ENCODE results near the gene ZNF846.
"Not testable (repeated sequence)": the region's sequence is repeated elsewhere in the genome, so short reads cannot be mapped to it uniquely, and the experiment has no call there.

The ZNF846 gene

GRCh38 chr19:9768175-9769112, at the start of gene ZNF846:
ZNF846 (minus strand) TSS chr19:9768738; CDS start chr19:9764950, 3,788 bp downstream.
- DNase-seq: peak; percentile 90

DNA sequence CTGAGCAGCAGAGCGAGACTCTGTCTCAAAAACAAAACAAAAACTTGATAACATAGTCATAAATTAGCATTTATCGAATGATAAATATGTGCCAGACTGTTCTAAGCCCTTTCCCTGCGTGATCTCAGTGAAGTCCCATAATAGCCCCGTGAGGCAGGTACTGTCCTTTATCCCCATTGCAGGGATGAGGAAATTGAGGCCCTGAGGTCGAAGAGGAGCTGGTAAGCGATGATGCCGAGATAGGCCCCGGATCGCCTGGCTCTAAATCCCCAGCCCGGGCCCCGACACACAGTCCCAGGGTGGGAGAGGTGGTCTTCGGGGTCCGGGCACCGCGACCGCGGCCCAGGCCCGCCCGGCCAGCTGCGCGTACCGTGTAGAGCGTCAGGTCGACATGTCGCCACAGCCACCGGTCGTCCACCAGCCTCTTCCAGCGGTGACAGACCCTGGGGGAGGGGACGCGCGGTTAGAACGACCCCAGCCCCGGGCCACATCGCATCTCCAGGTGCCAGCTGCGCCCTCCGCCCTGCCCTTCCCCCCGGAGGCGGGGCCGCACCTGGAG, 49.7 kb upstream of the ZNF846 start:
- DNase-seq: no peak

DNA sequence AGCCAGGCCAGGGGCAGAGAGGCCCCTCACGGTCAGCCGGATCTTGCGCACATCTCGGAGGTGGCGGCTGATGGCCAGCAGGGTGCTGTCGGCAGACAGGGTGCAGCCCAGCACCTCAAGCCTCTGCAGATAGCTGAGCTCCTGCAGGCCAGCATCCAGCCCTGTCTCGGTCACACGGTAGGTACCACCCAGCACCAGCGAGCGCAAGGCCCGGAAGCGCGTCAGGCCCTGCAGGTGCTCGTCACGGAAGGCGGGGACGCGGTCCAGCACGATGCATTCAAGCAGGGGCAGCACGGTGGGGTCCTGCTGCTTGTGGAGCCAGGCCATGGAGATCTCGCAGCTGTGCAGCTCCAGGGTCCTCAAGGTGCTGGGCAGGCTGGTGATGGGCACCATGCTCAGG, 42.6 kb upstream of the ZNF846 start:
- DNase-seq: no peak

DNA sequence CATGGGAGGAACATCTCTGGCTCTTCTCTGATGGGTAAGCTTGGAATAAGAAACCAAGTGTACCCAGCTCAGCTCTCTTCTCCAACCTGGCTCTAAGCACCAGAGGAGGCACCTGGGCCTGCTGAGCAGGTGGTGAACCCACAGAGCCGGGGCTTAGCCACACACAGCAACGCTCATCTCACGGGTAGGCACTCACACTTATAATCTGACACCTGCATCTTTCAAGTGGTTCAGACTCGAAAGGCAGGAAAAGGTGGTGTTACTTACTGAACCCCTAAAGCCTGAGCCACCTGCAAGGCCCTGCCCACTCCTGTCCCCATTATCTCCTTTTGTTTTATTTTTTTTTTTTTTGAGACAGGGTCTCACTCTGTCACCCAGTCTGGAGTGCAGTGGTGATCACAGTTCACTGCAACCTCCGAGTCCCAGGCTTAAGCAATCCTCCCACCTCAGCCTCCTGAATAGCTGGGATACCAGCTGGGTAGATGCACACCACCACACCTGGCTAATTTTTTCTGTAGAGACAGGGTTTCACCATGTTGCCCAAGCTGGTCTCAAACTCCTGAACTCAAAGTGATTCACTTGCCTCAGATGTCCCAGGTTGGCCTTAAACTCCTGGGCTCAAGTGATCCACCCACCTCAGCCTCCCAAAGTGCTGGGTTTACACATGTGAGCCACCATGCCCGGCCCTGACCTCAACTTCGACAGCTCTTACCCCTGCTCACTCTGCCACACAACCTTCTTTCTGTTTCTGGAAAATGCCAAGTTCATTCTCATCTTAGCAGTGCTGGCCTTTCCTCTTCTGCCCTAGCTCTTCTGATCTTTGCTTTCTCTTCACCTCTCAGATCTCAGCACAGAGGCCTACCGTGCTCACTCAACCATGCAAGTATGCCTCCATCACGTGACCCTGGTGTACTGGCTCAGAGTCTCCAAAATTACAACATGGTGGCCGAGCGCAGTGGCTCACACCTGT, 40.6 kb upstream of the ZNF846 start:
- no peak for DNase-seq

DNA sequence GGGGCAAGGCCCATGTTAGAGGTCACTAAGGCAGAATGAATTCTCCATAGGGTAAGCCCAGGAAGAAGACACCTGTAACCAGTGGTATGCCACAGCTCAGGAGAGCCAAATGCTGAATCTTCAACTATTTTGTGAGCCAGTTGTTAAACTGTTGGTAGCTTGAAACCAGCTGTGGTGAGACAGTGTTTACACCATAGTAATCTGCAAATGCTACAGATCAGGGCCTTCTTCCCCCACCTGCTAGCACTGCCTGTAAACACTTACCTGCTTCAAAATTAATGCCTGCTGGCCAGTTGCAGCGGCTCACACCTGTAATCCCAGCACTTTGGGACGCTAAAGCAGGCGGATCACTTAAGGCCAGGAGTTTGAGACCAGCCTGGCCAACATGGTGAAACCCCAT, 38.3 kb upstream of the ZNF846 start:
- DNase-seq: no peak

DNA sequence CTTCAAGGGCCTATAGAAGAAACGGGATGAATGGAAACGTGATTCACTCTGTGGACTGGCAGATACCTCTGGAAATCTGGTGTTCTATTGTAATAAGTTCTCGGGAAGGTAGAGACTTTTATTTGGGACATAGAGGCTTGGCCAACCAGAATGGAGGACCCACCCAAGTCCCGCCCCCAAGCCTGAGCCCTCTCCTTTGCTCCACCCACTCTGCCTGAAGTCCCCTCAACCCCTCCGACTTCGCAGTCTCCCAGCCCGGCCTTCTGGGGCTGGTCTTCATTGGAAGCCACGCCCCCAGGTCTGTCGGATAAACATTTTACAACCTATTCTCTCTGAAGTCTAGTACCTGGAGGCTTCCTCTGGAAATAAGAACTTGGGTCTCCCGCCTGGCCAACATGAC, 33.4 kb upstream of the ZNF846 start:
- DNase-seq: no peak

GRCh38 chr19:9799162-9799561, 30.6 kb upstream of the ZNF846 start:
- DNase-seq: no peak

DNA sequence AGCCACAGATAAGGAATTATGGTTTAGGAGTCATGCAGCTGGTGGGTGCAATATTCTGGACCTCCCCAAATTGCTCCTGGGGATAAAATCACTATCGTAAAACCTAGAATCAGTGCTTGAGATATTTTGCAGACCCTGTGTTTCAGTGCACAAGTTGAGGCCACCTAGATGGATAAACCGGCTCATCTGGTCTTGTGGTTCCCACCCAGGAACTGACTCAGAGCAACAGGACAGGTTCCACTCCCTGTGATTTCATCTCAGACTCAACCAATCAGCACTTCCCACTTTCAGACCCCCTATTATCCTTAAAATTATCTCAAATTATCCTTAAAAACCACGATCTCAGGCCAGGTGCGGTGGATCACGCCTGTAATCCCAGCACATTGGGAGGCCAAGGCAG, 29.3 kb upstream of the ZNF846 start:
- DNase-seq: no peak

GRCh38 chr19:9796113-9796773, 27.7 kb upstream of the ZNF846 start:
- peak; percentile 72 for DNase-seq

DNA sequence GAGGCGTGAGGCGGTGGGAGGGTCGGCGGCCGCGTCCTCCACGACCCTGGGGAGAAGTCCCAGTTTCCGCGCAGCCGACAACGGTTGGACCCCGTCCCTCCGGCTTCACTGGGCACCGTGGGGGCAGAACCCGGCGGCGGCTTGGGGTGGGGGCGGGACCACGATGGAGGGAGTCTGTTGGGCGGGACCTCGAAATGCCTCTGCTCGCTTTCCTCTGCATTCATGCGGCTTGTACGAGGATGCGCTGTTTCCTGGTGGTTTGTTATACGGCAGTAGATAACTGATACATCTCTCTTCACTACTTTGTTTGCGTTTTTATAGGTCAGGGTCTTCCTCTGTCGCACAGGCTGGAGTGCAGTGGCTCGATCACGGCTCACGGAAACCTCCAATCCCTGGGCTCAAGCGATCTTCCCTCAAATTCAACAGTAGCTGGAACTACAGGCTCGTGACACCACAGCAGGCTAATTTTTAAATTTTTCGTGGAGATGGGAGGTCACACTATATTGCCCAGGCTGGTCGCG, 24.6 kb upstream of the ZNF846 start:
- peak; percentile 54 for DNase-seq

GRCh38 chr19:9792206-9793070, 23.9 kb upstream of the ZNF846 start:
- DNase-seq: peak; percentile 92

DNA sequence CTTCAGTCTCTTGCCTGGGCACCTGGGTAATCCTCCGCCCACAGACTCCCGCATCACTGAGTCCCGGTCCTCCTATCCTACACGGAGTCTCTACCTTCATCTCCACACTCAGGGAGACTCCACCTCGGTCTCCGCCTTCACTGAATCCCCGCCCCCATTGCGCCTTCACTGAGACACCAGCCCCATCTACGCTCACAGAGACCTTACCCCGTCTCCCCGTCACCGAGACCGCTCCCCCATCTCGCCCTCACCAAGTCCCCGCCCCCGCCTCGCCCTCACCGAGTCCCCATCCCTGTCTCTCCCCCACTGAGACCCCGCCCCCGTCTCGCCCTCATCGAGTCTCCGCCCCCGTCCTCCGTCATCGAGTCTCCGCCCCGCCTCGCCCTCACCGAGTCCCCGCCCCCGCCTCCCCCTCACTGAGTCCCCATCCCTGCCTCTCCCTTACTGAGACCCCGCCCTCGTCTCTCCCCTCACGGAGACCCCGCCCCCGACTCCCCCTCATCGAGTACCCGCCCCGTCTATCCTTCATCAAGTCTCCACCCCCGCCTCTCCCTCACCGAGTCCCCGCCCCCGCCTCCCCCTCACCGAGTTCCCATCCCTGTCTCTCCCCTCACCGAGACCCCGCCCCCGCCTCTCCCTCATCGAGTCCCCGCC, 23.1 kb upstream of the ZNF846 start:
- peak; percentile 92 for DNase-seq

GRCh38 chr19:9791073-9791367, 22.5 kb upstream of the ZNF846 start:
- DNase-seq: not testable (repeated sequence)

GRCh38 chr19:9789579-9789978, 21.0 kb upstream of the ZNF846 start:
- not testable (repeated sequence) for DNase-seq

- no peak for DNase-seq
Measured at GRCh38 chr19:9789066-9789465, 20.5 kb upstream of the ZNF846 start.

DNA sequence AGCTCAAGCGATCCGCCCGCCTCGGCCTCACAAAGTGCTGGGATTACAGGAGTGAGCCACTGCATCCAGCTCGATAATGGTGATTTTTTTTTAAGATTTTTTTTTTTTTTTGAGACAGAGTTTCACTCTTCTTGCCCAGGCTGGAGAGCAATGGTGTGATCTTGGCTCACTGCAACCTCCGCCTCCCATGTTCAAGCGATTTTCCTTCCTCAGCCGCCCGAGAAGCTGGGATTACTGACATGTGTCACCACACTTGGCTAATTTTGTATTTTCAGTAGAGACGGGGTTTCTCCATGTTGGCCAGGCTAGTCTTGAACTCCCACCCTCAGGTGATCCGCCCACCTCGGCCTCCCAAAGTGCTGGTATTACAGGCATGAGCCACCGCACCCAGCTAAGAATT, 20.1 kb upstream of the ZNF846 start:
- DNase-seq: not testable (repeated sequence)

GRCh38 chr19:9786819-9787218, 18.3 kb upstream of the ZNF846 start:
- DNase-seq: no peak

GRCh38 chr19:9786342-9786741, 17.8 kb upstream of the ZNF846 start:
- no peak for DNase-seq

DNA sequence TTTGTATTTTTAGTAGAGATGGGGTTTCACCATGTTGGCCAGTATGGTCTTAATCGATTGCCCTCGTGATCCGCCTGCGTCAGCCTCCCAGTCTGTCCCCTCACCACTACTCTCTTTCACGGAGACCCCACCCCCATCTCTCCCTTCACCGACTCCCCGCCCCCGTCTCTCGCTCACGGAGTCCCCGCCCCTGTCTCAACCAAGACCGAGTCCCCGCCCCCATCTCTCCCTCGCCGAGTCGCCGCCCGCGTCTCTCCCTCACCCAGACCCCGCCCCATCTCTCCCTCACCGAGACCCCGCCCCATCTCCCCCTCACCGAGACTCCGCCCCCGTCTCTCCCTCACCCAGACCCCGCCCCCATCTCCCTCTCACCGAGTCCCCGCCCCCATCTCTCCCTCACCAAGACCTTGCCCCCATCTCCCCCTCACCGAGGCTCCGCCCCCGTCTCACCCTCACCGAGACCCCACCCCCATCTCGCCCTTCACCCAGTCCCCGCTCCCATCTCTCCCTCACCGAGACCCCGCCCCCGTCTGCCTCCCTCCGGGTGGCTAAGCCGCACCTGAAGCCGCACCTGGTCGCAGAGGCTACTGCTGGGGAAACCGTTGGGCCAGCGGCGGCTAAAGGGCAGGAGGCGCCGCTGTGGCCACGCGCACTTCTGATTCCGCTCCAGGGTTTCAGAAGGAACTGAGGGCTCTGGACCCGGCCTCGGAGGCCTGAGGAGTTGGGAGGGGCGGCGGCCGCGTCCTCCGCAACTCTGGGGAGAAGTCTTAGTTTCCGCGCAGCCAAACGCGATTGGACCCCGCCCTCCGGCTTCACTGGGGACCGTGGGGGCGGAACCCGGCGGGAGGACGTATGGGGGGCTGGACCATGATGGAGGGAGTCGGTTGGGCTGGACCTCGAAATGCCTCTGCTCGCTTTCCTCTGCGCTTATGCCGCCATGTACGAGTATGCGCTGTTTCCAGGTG, 17.1 kb upstream of the ZNF846 start:
- peak; percentile 98 for DNase-seq

- not testable (repeated sequence) for DNase-seq
Measured at GRCh38 chr19:9784163-9784496, 15.6 kb upstream of the ZNF846 start.
